Endothelial cell (in vitro differentiated cells): ENCODE results near the gene RUSC2. TPM values are rescaled to one million over a fixed set of nuclear protein-coding genes. Genes with fewer than 3 reads are reported as not detected.

ENCODE experiments used
- DNase-seq: peaks from one replicate; pipeline ENCODE4 v3.0.0; 2021; ENCODE audit warnings: low spot score
- H3K27ac Mint-ChIP-seq: one replicate; pipeline ENCODE4 v1.8.0; 2021; ENCODE audit warnings: mixed read lengths, inconsistent platforms; ENCODE audit not compliant: unreplicated experiment
- H3K27me3 Mint-ChIP-seq: one replicate; pipeline ENCODE4 v1.8.0; 2021; ENCODE audit warnings: mild to moderate bottlenecking, moderate library complexity, mixed read lengths, inconsistent platforms; ENCODE audit not compliant: unreplicated experiment
- H3K36me3 Mint-ChIP-seq: one replicate; pipeline ENCODE4 v1.8.0; 2021; ENCODE audit warnings: mild to moderate bottlenecking, low read depth, mixed read lengths, inconsistent platforms; ENCODE audit not compliant: unreplicated experiment
- H3K4me1 Mint-ChIP-seq: one replicate; pipeline ENCODE4 v1.8.0; 2021; ENCODE audit warnings: mild to moderate bottlenecking, mixed read lengths, inconsistent platforms; ENCODE audit not compliant: unreplicated experiment
- H3K4me3 Mint-ChIP-seq: one replicate; pipeline ENCODE4 v1.8.0; 2021; ENCODE audit warnings: mild to moderate bottlenecking, mixed read lengths, inconsistent platforms; ENCODE audit not compliant: unreplicated experiment
- H3K9me3 Mint-ChIP-seq: one replicate; pipeline ENCODE4 v1.8.0; 2021; ENCODE audit warnings: mixed read lengths, inconsistent platforms; ENCODE audit not compliant: unreplicated experiment
- total RNA-seq: library from RNA; stranded (reverse); fragmentation: NEBNext Ultra II Directional; extraction: Animal tissue kit (Norgen Biotek cat#: 25700); gene quantifications from one replicate; pipeline ENCODE4 v1.2.1, GENCODE V29; 2021; ENCODE audit not compliant: unreplicated experiment
- TF ChIP-seq, protein P1 (sequence below): fragments of 200-600 bp; sonication (generic); IDR thresholded peaks from one replicate; pipeline ENCODE4 v1.5.0; 2021; ENCODE audit warnings: antibody characterized with exemption; ENCODE audit not compliant: unreplicated experiment

RUSC2 gene
- total RNA-seq, 1 donor from 2014 or later, result 22.3 TPM

- TF ChIP-seq, protein P1, sequence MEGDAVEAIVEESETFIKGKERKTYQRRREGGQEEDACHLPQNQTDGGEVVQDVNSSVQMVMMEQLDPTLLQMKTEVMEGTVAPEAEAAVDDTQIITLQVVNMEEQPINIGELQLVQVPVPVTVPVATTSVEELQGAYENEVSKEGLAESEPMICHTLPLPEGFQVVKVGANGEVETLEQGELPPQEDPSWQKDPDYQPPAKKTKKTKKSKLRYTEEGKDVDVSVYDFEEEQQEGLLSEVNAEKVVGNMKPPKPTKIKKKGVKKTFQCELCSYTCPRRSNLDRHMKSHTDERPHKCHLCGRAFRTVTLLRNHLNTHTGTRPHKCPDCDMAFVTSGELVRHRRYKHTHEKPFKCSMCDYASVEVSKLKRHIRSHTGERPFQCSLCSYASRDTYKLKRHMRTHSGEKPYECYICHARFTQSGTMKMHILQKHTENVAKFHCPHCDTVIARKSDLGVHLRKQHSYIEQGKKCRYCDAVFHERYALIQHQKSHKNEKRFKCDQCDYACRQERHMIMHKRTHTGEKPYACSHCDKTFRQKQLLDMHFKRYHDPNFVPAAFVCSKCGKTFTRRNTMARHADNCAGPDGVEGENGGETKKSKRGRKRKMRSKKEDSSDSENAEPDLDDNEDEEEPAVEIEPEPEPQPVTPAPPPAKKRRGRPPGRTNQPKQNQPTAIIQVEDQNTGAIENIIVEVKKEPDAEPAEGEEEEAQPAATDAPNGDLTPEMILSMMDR, result no peak
- no peak for DNase-seq
Observed at GRCh38 chr9:35510754-35511428, 21.0 kb downstream of the RUSC2 start.

GRCh38 chr9:35511453-35511852 lies 21.5 kb downstream of the RUSC2 start:
- TF ChIP-seq, protein P1, result no peak
- Mint-ChIP-seq H3K9me3 (no peaks in the 10 kb centered on the region), H3K4me1 (peaks cover 9% of the 10 kb centered on the region), H3K27ac (no peak overlapping the region), H3K4me3 (no peak overlapping the region), H3K27me3 (no peaks in the 10 kb centered on the region), H3K36me3 (no peaks in the 10 kb centered on the region)
- DNase-seq, result no peak

More at GRCh38 chr9:35510754-35511428, 21.0 kb downstream of the RUSC2 start:
- H3K9me3 Mint-ChIP-seq, result no peaks in the 10 kb centered on the region
- no peak overlapping the region for H3K27ac Mint-ChIP-seq
- H3K27me3 Mint-ChIP-seq, result no peaks in the 10 kb centered on the region
- H3K4me3 Mint-ChIP-seq, result no peak overlapping the region
- H3K4me1 Mint-ChIP-seq, result peaks cover 9% of the 10 kb centered on the region
- H3K36me3 Mint-ChIP-seq, result no peaks in the 10 kb centered on the region

DNA sequence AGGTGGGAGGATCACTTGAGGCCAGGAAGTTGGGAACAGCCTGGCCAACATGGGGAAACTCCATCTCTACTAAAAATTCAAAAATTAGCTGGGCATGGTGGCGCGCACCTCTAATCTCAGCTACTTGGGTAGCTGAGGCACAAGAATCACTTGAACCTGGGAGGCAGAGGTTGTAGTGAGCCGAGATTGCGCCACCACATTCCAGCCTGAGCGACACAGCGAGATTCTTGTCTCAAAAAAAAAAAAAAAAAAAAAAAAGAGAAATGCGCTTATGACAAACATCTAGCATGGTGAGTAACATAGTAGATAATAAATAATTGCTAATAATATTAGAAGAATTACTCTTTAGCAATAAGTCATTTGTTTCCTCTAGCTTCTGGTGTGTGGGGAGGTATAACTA lies 25.9 kb downstream of the RUSC2 start:
- Mint-ChIP-seq H3K27ac (no peak overlapping the region), H3K4me3 (no peak overlapping the region), H3K36me3 (no peaks in the 10 kb centered on the region)

GRCh38 chr9:35516479-35516878 lies 26.6 kb downstream of the RUSC2 start:
- H3K9me3 Mint-ChIP-seq, result no peaks in the 10 kb centered on the region
- no peaks in the 10 kb centered on the region for H3K36me3 Mint-ChIP-seq
- DNase-seq, result no peak
- TF ChIP-seq, protein P1, result no peak
- peak overlapping the region; percentile 0 for H3K27ac Mint-ChIP-seq
- H3K4me1 Mint-ChIP-seq, result peaks cover 33% of the 10 kb centered on the region
- H3K27me3 Mint-ChIP-seq, result no peaks in the 10 kb centered on the region
- no peak overlapping the region for H3K4me3 Mint-ChIP-seq

More for the DNA sequence above, 25.9 kb downstream of the RUSC2 start:
- peaks cover 30% of the 10 kb centered on the region for H3K4me1 Mint-ChIP-seq
- H3K9me3 Mint-ChIP-seq, result no peaks in the 10 kb centered on the region
- TF ChIP-seq, protein P1, result no peak
- H3K27me3 Mint-ChIP-seq, result no peaks in the 10 kb centered on the region
- no peak for DNase-seq

DNA sequence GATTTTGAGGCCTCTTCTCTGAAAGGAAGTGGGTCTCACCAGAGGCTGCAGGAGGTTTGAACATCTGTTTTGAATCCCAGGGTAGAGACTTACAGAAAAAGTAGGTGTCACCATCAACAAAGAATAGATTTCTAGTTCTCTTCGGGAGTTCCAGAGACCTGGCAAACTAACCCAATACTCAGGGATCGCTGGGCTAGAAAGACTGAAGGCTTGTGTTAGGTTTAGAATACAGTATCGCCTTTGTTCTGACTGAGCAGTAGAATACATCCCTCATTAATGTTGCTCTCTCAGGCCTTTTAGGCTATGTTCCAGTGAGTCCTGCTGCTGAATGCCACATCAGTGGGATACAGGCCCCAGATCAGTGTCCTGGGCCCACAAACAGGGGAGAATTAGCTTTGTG lies 27.2 kb downstream of the RUSC2 start:
- peak overlapping the region; percentile 82 for H3K27ac Mint-ChIP-seq
- no peak overlapping the region for H3K4me3 Mint-ChIP-seq
- TF ChIP-seq, protein P1, result no peak
- no peaks in the 10 kb centered on the region for H3K27me3 Mint-ChIP-seq
- H3K9me3 Mint-ChIP-seq, result no peaks in the 10 kb centered on the region
- no peak for DNase-seq
- H3K36me3 Mint-ChIP-seq, result no peaks in the 10 kb centered on the region
- peaks cover 33% of the 10 kb centered on the region for H3K4me1 Mint-ChIP-seq
